PC-3 (cell line): ENCODE data around the gene GABBR2.

ENCODE experiments used
- EZH2 ChIP-seq: fragments of 300-600 bp; sonication (generic); IDR thresholded peaks from one replicate; pipeline ENCODE4 v1.6.1; 2017; ENCODE audit warnings: antibody characterized with exemption, mild to moderate bottlenecking, low read length; ENCODE audit not compliant: unreplicated experiment
- EZH2phosphoT487 ChIP-seq: fragments of 300-600 bp; sonication (generic); IDR thresholded peaks from 2 replicates; pipeline ENCODE4 v1.6.1; 2018; ENCODE audit warnings: mild to moderate bottlenecking, antibody characterized with exemption, low read length, borderline replicate concordance
- TF ChIP-seq, protein P1 (sequence below): fragments of 300-600 bp; sonication (generic); conservative IDR thresholded peaks from 2 replicates; pipeline ENCODE4 v1.5.1; 2017; ENCODE audit warnings: antibody characterized with exemption, low read depth, mild to moderate bottlenecking, low read length

DNA sequence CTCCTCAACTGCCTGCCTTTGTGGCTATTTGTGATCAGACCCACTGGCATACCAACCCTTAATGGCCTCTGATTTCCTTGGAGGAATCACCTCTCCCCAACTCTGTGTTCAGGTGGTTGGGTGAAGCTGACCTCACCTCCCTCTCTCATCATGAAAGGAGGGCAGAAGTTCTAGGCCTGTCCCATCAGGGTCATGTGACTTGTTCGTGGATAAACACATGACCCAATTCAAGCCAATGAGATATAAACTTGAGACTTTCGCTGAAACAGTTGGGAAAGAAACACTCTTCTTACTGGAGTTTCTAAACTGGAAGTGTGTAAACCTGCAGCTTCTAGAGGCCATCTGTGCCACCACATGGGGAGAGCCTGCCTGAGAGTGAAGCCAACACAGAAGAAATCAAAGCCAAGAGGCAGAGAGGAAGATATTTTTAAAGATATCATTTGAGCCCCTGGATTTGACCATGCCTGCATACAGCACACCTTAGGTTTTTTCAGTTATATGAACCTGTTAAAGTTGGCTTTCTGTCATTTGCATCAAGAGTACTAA lies 5.8 kb downstream of the GABBR2 start:
- TF ChIP-seq, protein P1, sequence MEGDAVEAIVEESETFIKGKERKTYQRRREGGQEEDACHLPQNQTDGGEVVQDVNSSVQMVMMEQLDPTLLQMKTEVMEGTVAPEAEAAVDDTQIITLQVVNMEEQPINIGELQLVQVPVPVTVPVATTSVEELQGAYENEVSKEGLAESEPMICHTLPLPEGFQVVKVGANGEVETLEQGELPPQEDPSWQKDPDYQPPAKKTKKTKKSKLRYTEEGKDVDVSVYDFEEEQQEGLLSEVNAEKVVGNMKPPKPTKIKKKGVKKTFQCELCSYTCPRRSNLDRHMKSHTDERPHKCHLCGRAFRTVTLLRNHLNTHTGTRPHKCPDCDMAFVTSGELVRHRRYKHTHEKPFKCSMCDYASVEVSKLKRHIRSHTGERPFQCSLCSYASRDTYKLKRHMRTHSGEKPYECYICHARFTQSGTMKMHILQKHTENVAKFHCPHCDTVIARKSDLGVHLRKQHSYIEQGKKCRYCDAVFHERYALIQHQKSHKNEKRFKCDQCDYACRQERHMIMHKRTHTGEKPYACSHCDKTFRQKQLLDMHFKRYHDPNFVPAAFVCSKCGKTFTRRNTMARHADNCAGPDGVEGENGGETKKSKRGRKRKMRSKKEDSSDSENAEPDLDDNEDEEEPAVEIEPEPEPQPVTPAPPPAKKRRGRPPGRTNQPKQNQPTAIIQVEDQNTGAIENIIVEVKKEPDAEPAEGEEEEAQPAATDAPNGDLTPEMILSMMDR = no peak
- TF ChIP-seq EZH2 (no peak), EZH2phosphoT487 (no peak)
